ENCODE results near the gene SLX9.

DNA sequence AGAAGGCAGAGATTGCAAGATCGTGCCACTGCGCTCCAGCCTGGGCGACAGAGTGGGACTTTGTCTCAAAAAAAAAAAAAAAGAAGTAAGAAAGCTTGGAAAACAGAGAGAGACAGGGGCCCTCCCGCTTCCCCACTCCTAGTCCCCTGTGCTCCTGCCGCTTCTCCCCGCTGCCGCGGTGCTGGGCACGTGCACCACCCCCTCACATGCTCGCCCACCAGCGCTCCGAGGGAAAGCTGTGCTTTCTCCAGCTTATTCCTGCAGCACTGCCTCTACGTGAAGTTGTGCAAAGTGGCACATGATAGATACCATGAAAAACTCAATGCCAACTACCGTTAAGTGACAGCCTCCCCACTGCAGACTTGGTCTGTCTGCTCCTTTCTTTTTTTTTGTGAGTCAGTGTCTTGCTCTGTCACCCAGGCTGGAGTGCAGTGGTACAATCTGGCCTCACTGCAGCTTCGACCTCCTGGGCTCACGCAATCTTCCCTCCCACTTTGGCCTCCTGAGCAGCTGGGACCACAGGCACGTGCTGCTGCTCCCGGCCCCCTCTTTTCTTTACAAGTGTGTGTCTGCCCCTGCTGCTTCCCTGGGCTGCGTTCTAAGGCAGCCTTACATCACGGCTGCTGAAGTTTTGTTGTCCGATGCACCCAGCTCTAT lies 15.4 kb downstream of the SLX9 start:
- TF ChIP-seq, protein P1, sequence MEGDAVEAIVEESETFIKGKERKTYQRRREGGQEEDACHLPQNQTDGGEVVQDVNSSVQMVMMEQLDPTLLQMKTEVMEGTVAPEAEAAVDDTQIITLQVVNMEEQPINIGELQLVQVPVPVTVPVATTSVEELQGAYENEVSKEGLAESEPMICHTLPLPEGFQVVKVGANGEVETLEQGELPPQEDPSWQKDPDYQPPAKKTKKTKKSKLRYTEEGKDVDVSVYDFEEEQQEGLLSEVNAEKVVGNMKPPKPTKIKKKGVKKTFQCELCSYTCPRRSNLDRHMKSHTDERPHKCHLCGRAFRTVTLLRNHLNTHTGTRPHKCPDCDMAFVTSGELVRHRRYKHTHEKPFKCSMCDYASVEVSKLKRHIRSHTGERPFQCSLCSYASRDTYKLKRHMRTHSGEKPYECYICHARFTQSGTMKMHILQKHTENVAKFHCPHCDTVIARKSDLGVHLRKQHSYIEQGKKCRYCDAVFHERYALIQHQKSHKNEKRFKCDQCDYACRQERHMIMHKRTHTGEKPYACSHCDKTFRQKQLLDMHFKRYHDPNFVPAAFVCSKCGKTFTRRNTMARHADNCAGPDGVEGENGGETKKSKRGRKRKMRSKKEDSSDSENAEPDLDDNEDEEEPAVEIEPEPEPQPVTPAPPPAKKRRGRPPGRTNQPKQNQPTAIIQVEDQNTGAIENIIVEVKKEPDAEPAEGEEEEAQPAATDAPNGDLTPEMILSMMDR (IDR thresholded peaks at IDR 0.05; ENCODE audit: low read length) = no peak
- no peak for TF ChIP-seq EZH2 (IDR thresholded peaks at IDR 0.05; ENCODE audit: borderline replicate concordance, low read length)
